Measurements from ENCODE around the gene SLC24A3.

SLC24A3 gene

DNA sequence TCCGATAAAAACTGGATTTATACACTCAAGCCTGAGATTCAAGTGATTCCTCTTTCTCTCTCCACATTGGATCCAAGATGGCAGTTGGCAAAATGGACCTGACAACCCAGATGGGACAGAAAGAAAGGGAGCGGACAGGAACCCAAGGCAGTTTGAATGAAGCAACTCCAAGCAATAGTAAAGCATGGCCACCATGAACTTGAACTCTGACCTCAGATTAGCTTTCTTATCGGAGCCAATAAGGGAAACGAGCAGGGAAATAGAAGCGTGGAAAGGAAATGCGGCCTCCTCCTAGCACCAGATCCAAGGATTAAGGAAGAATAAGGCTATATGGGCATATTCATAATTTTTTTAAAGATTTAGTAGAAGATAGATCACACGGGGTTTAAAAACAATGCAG lies 332.2 kb downstream of the SLC24A3 start:
- H3K4me1 ChIP-seq (ENCODE audit: control insufficient read depth, insufficient read depth, low read length), result no peaks in the 10 kb centered on the region
- no peak overlapping the region for H3K9ac ChIP-seq (ENCODE audit: low read depth, low read length)
- no peaks in the 10 kb centered on the region for H3K36me3 ChIP-seq (ENCODE audit: insufficient read depth, low read length)
- no peak overlapping the region for H3K4me3 ChIP-seq (ENCODE audit: low read length)
- H3K27me3 ChIP-seq (ENCODE audit: control insufficient read depth, insufficient read depth, low read length), result no peaks in the 10 kb centered on the region
- H3K4me2 ChIP-seq (ENCODE audit: low read length), result no peak overlapping the region
- H3K9me3 ChIP-seq (replicated peaks; ENCODE audit: low read length), result no peaks in the 10 kb centered on the region

DNA sequence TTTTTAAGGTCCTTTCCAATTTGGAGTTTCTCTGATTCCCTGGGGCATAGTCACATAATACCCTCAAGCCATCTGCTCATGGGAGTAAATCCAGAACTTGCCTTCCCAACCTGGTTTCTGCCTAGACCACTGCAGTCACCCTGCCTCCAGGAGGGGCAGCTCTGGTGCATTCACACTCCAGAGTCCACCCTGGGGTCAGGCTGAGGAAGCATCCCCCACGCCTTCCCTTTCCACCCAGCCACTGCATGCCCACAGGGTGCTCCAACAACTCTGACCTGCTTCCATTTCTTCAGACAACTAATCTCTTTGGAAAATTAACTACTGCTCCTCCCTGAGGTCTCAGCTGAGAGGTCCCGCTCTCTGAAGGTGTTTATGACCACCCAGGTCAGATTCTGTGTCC lies 334.2 kb downstream of the SLC24A3 start:
- no peaks in the 10 kb centered on the region for H3K4me1 ChIP-seq (ENCODE audit: control insufficient read depth, insufficient read depth, low read length)

GRCh38 chr20:19547547-19547946 lies 335.1 kb downstream of the SLC24A3 start:
- Histone ChIP-seq H3K4me2 (ENCODE audit: low read length) (no peak overlapping the region), H3K9me3 (replicated peaks; ENCODE audit: low read length) (no peaks in the 10 kb centered on the region), H3K36me3 (ENCODE audit: insufficient read depth, low read length) (no peaks in the 10 kb centered on the region), H3K27me3 (ENCODE audit: control insufficient read depth, insufficient read depth, low read length) (no peaks in the 10 kb centered on the region), H3K9ac (ENCODE audit: low read depth, low read length) (no peak overlapping the region), H3K4me3 (ENCODE audit: low read length) (no peak overlapping the region), H3K4me1 (ENCODE audit: control insufficient read depth, insufficient read depth, low read length) (no peaks in the 10 kb centered on the region)

More for the DNA sequence above, 334.2 kb downstream of the SLC24A3 start:
- no peak overlapping the region for H3K4me2 ChIP-seq (ENCODE audit: low read length)
- H3K9me3 ChIP-seq (replicated peaks; ENCODE audit: low read length), result no peaks in the 10 kb centered on the region
- no peak overlapping the region for H3K9ac ChIP-seq (ENCODE audit: low read depth, low read length)
- no peak overlapping the region for H3K4me3 ChIP-seq (ENCODE audit: low read length)
- no peaks in the 10 kb centered on the region for H3K27me3 ChIP-seq (ENCODE audit: control insufficient read depth, insufficient read depth, low read length)
- H3K36me3 ChIP-seq (ENCODE audit: insufficient read depth, low read length), result no peaks in the 10 kb centered on the region

DNA sequence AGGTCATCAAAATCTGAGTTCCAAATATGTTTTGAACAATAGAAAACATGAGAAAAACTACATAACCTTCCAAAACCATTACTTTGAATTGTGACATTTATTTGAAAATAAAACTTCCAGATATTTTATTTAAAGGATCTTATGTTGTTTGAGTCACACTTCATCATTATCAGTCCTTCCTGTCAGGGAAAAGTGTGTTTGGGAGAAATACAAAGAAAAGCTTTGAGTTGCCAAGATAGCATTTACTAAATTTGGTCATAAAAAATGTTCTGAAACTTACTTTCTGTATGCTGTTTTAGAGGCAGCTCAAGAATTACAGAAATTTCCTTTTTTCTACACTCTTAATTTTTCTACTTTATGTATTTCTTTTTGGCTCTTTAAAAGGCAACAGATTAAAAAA lies 337.5 kb downstream of the SLC24A3 start:
- no peak overlapping the region for H3K4me3 ChIP-seq (ENCODE audit: low read length)
- H3K27me3 ChIP-seq (ENCODE audit: control insufficient read depth, insufficient read depth, low read length), result no peaks in the 10 kb centered on the region
- no peaks in the 10 kb centered on the region for H3K4me1 ChIP-seq (ENCODE audit: control insufficient read depth, insufficient read depth, low read length)
- no peak overlapping the region for H3K9ac ChIP-seq (ENCODE audit: low read depth, low read length)
- no peaks in the 10 kb centered on the region for H3K36me3 ChIP-seq (ENCODE audit: insufficient read depth, low read length)
- no peak overlapping the region for H3K4me2 ChIP-seq (ENCODE audit: low read length)
- H3K9me3 ChIP-seq (replicated peaks; ENCODE audit: low read length), result no peaks in the 10 kb centered on the region

- no peak overlapping the region for H3K9ac ChIP-seq (ENCODE audit: low read depth, low read length)
- no peaks in the 10 kb centered on the region for H3K27me3 ChIP-seq (ENCODE audit: control insufficient read depth, insufficient read depth, low read length)
- H3K36me3 ChIP-seq (ENCODE audit: insufficient read depth, low read length), result no peaks in the 10 kb centered on the region
- H3K4me1 ChIP-seq (ENCODE audit: control insufficient read depth, insufficient read depth, low read length), result no peaks in the 10 kb centered on the region
- no peak overlapping the region for H3K4me2 ChIP-seq (ENCODE audit: low read length)
- no peak overlapping the region for H3K4me3 ChIP-seq (ENCODE audit: low read length)
- no peaks in the 10 kb centered on the region for H3K9me3 ChIP-seq (replicated peaks; ENCODE audit: low read length)
Measured at GRCh38 chr20:19552221-19553180, 340.1 kb downstream of the SLC24A3 start.

- Histone ChIP-seq H3K36me3 (ENCODE audit: insufficient read depth, low read length) (no peaks in the 10 kb centered on the region), H3K9me3 (replicated peaks; ENCODE audit: low read length) (no peaks in the 10 kb centered on the region), H3K4me2 (ENCODE audit: low read length) (no peak overlapping the region), H3K9ac (ENCODE audit: low read depth, low read length) (no peak overlapping the region), H3K27me3 (ENCODE audit: control insufficient read depth, insufficient read depth, low read length) (no peaks in the 10 kb centered on the region), H3K4me1 (ENCODE audit: control insufficient read depth, insufficient read depth, low read length) (no peaks in the 10 kb centered on the region), H3K4me3 (ENCODE audit: low read length) (no peak overlapping the region)
Measured at GRCh38 chr20:19554666-19555065, 342.2 kb downstream of the SLC24A3 start.

GRCh38 chr20:19555726-19556125 lies 343.3 kb downstream of the SLC24A3 start:
- no peak overlapping the region for H3K4me3 ChIP-seq (ENCODE audit: low read length)
- H3K9ac ChIP-seq (ENCODE audit: low read depth, low read length), result no peak overlapping the region
- H3K9me3 ChIP-seq (replicated peaks; ENCODE audit: low read length), result no peaks in the 10 kb centered on the region
- H3K36me3 ChIP-seq (ENCODE audit: insufficient read depth, low read length), result no peaks in the 10 kb centered on the region
- H3K27me3 ChIP-seq (ENCODE audit: control insufficient read depth, insufficient read depth, low read length), result no peaks in the 10 kb centered on the region
- no peak overlapping the region for H3K4me2 ChIP-seq (ENCODE audit: low read length)
- H3K4me1 ChIP-seq (ENCODE audit: control insufficient read depth, insufficient read depth, low read length), result no peaks in the 10 kb centered on the region

- H3K4me2 ChIP-seq (ENCODE audit: low read length), result no peak overlapping the region
- no peak overlapping the region for H3K4me3 ChIP-seq (ENCODE audit: low read length)
- no peaks in the 10 kb centered on the region for H3K36me3 ChIP-seq (ENCODE audit: insufficient read depth, low read length)
- H3K27me3 ChIP-seq (ENCODE audit: control insufficient read depth, insufficient read depth, low read length), result no peaks in the 10 kb centered on the region
- H3K9ac ChIP-seq (ENCODE audit: low read depth, low read length), result no peak overlapping the region
- no peaks in the 10 kb centered on the region for H3K4me1 ChIP-seq (ENCODE audit: control insufficient read depth, insufficient read depth, low read length)
- H3K9me3 ChIP-seq (replicated peaks; ENCODE audit: low read length), result no peaks in the 10 kb centered on the region
Measured at GRCh38 chr20:19557291-19557690, 344.8 kb downstream of the SLC24A3 start.

DNA sequence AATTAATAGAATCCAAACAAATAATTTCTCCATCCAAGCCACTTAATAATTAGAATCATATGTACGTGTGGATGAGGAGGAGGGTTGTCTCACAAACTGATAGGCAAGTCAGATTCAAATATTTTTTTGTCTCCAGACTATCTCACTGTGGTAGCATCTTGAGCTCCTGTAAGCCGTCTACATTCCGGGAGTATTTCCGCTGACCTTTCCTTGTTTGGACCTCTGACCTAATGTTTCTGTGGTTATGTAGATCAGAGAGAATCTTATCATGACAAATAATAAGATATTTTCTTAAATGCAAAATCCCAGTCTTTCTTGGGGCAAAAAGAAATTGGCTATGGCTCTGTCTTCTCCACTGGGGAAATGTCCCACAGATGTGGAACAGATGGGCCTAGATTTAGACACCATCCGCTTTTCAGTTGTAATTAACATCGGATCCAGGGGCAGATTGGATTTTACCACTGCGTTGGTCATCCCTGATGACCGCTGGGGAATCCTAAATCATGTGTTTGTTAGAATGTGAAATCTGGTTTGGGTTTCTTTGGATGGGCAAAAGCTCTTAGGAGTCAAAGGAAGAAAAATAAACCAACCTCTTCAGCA lies 348.5 kb downstream of the SLC24A3 start:
- no peak overlapping the region for H3K4me2 ChIP-seq (ENCODE audit: low read length)
- no peaks in the 10 kb centered on the region for H3K4me1 ChIP-seq (ENCODE audit: control insufficient read depth, insufficient read depth, low read length)
- no peak overlapping the region for H3K9ac ChIP-seq (ENCODE audit: low read depth, low read length)
- H3K9me3 ChIP-seq (replicated peaks; ENCODE audit: low read length), result no peaks in the 10 kb centered on the region
- H3K36me3 ChIP-seq (ENCODE audit: insufficient read depth, low read length), result no peaks in the 10 kb centered on the region
- no peaks in the 10 kb centered on the region for H3K27me3 ChIP-seq (ENCODE audit: control insufficient read depth, insufficient read depth, low read length)
- H3K4me3 ChIP-seq (ENCODE audit: low read length), result no peak overlapping the region

DNA sequence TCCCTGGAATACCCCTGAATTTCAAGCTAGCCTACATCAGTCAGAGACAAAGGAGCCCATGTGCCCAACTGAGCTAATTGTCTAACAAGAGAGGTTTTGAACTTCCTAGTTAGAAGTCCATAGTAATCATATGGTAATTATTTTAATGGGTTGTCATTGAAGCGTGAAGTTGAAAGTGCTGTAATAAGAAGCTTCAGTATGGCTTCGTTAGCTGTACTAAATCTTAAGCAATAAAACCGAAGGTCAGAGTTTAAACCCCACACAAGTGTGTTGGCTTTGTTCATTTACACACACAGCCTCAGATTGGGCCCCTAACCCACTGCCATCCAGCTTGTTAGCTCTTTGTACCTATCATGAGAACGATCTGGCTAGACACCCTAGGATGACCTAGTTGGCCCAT lies 350.0 kb downstream of the SLC24A3 start:
- H3K9ac ChIP-seq (ENCODE audit: low read depth, low read length), result no peak overlapping the region
- no peaks in the 10 kb centered on the region for H3K36me3 ChIP-seq (ENCODE audit: insufficient read depth, low read length)
- no peak overlapping the region for H3K4me2 ChIP-seq (ENCODE audit: low read length)
- no peaks in the 10 kb centered on the region for H3K9me3 ChIP-seq (replicated peaks; ENCODE audit: low read length)
- H3K27me3 ChIP-seq (ENCODE audit: control insufficient read depth, insufficient read depth, low read length), result no peaks in the 10 kb centered on the region
- no peaks in the 10 kb centered on the region for H3K4me1 ChIP-seq (ENCODE audit: control insufficient read depth, insufficient read depth, low read length)
- no peak overlapping the region for H3K4me3 ChIP-seq (ENCODE audit: low read length)

DNA sequence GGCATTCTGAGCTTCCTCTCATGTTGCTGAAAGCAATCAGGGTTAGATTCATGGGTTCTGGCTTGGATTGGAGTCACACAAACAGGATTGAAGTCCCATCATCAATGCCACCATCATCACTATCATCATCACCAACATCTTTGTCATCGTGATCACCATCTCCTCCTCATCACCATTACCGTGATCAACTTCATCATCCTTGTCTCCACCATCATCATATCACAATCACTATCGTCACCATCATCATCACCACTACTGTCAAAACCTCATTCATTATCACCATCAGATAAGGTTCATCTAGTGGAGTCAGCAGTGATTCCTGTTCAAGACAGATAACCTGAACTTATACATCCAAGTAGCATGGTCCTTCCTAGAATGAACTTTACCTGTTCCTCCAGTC lies 351.8 kb downstream of the SLC24A3 start:
- Histone ChIP-seq H3K4me3 (ENCODE audit: low read length) (no peak overlapping the region), H3K9me3 (replicated peaks; ENCODE audit: low read length) (no peaks in the 10 kb centered on the region), H3K27me3 (ENCODE audit: control insufficient read depth, insufficient read depth, low read length) (no peaks in the 10 kb centered on the region), H3K36me3 (ENCODE audit: insufficient read depth, low read length) (no peaks in the 10 kb centered on the region), H3K4me1 (ENCODE audit: control insufficient read depth, insufficient read depth, low read length) (no peaks in the 10 kb centered on the region), H3K9ac (ENCODE audit: low read depth, low read length) (no peak overlapping the region), H3K4me2 (ENCODE audit: low read length) (no peak overlapping the region)

GRCh38 chr20:19565736-19566135 lies 353.3 kb downstream of the SLC24A3 start:
- no peak overlapping the region for H3K4me3 ChIP-seq (ENCODE audit: low read length)
- H3K27me3 ChIP-seq (ENCODE audit: control insufficient read depth, insufficient read depth, low read length), result no peaks in the 10 kb centered on the region
- H3K4me1 ChIP-seq (ENCODE audit: control insufficient read depth, insufficient read depth, low read length), result no peaks in the 10 kb centered on the region
- H3K9me3 ChIP-seq (replicated peaks; ENCODE audit: low read length), result no peaks in the 10 kb centered on the region
- no peaks in the 10 kb centered on the region for H3K36me3 ChIP-seq (ENCODE audit: insufficient read depth, low read length)
- H3K4me2 ChIP-seq (ENCODE audit: low read length), result no peak overlapping the region
- no peak overlapping the region for H3K9ac ChIP-seq (ENCODE audit: low read depth, low read length)
